B cell (primary cell): ENCODE data around the gene C3orf18. TPM values are rescaled to one million over a fixed set of nuclear protein-coding genes. Genes with fewer than 3 reads are reported as not detected.
A peak's percentile ranks its signal among the peaks of the same experiment; 100 is the strongest.

Source experiments
- ATAC-seq: fragments of 200-7000 bp; cut with Tn5 transposase; one replicate; pipeline ENCODE4 v1.10.0; 2021; ENCODE audit warnings: low read depth, mild to moderate bottlenecking, moderate number of reproducible peaks, moderate library complexity
- CTCF ChIA-PET: fragments of 350-600 bp; sonication (Branson Sonifier 250); formaldehyde crosslinking; loops from one replicate; lab custom pipeline; 2021; ENCODE audit warnings: antibody characterized with exemption, inconsistent platforms; lab: Charles Lee
- POLR2A ChIA-PET: fragments of 350-600 bp; sonication (Branson Sonifier 250); formaldehyde crosslinking; loops from one replicate; lab custom pipeline; 2021; ENCODE audit warnings: antibody characterized with exemption; lab: Charles Lee
- DNase-seq: peaks from one replicate; pipeline ENCODE4 v3.0.0; 2013
- H2AFZ ChIP-seq: 2 replicates; pipeline ENCODE4 v1.6.1; 2012; ENCODE audit warnings: mild to moderate bottlenecking, low read depth, low read length; ENCODE audit not compliant: insufficient read depth, poor library complexity, severe bottlenecking
- H3K27ac ChIP-seq, 2 donors: 1 replicate in 1 of 2; 2 replicates in 1 of 2; pipeline ENCODE4 v1.5.1; 2012 to 2013; ENCODE audit warnings: low read length in 2 of 2, mild to moderate bottlenecking in 2 of 2, moderate library complexity in 1 of 2
- H3K27me3 ChIP-seq, 4 experiments: fragments of 200-600 bp in 1 of 4; sonication (generic) in 1 of 4; replicated peaks in 1 of 4; 1 replicate in 2 of 4; 2 replicates in 2 of 4; pipeline versions ENCODE4 v1.6.1 to v1.7.0; 2013 to 2016; ENCODE audit warnings: low read length in 3 of 4, mild to moderate bottlenecking in 2 of 4, mixed read lengths in 1 of 4, moderate library complexity in 1 of 4; ENCODE audit not compliant: insufficient read depth in 4 of 4, control insufficient read depth in 3 of 4; ENCODE audit errors: control extremely low read depth in 1 of 4
- H3K36me3 ChIP-seq, 2 experiments: replicated peaks in 1 of 2; 1 replicate in 1 of 2; 2 replicates in 1 of 2; pipeline versions ENCODE4 v1.6.1 to v1.7.1; 2013; ENCODE audit warnings: low read length in 1 of 2; ENCODE audit not compliant: insufficient read depth in 2 of 2, control insufficient read depth in 1 of 2; ENCODE audit errors: control extremely low read depth in 1 of 2, extremely low read depth in 1 of 2
- H3K4me1 ChIP-seq, 2 donors: fragments of 200-600 bp in 1 of 2; sonication (generic) in 1 of 2; 1 replicate in 1 of 2; 2 replicates in 1 of 2; pipeline versions ENCODE4 v1.5.1 to v1.6.1; 2013 to 2017; ENCODE audit warnings: low read length in 2 of 2; ENCODE audit not compliant: control insufficient read depth in 2 of 2, insufficient read depth in 2 of 2
- H3K4me2 ChIP-seq: replicated peaks from 2 replicates; pipeline ENCODE3; 2012; ENCODE audit warnings: mild to moderate bottlenecking, low read depth, low read length; ENCODE audit not compliant: poor library complexity, severe bottlenecking
- H3K4me3 ChIP-seq, 5 experiments: fragments of 200-600 bp in 1 of 5; sonication (generic) in 1 of 5; 1 replicate in 3 of 5; 2 replicates in 2 of 5; pipeline versions ENCODE4 v1.5.1 to v1.7.0; 2011 to 2016; ENCODE audit warnings: low read length in 4 of 5, mild to moderate bottlenecking in 4 of 5, low read depth in 2 of 5, control low read depth in 1 of 5, moderate library complexity in 1 of 5; ENCODE audit not compliant: insufficient read depth in 1 of 5; ENCODE audit errors: control extremely low read depth in 1 of 5, extremely low read depth in 1 of 5
- H3K79me2 ChIP-seq: fragments of 200-600 bp; sonication (generic); one replicate; pipeline ENCODE4 v1.6.0; 2016; ENCODE audit warnings: low read length; ENCODE audit not compliant: control insufficient read depth, insufficient read depth
- H3K9ac ChIP-seq: fragments of 200-600 bp; sonication (generic); 2 replicates; pipeline ENCODE4 v1.6.1; 2017; ENCODE audit warnings: mild to moderate bottlenecking, low read length, moderate library complexity
- H3K9me3 ChIP-seq, 3 donors: one replicate each; pipeline versions ENCODE4 v1.6.1 to v1.7.1; 2013; ENCODE audit warnings: low read length in 2 of 3; ENCODE audit not compliant: control insufficient read depth in 2 of 3, insufficient read depth in 1 of 3; ENCODE audit errors: control extremely low read depth in 1 of 3
- H4K20me1 ChIP-seq: 2 replicates; pipeline ENCODE4 v1.6.0; 2012; ENCODE audit warnings: mild to moderate bottlenecking, low read length; ENCODE audit not compliant: insufficient read depth, control insufficient read depth, poor library complexity, severe bottlenecking
- H3K27ac Mint-ChIP-seq: one replicate; pipeline ENCODE4 v1.8.0; 2021; ENCODE audit warnings: mixed read lengths
- H3K27me3 Mint-ChIP-seq: one replicate; pipeline ENCODE4 v1.8.0; 2021; ENCODE audit warnings: mixed read lengths
- H3K4me1 Mint-ChIP-seq: one replicate; pipeline ENCODE4 v1.8.0; 2021; ENCODE audit warnings: mixed read lengths
- H3K4me3 Mint-ChIP-seq: one replicate; pipeline ENCODE4 v1.8.0; 2021; ENCODE audit warnings: mixed read lengths
- H3K9me3 Mint-ChIP-seq: one replicate; pipeline ENCODE4 v1.8.0; 2022; ENCODE audit warnings: mixed read lengths; ENCODE audit not compliant: insufficient read depth
- CTCF ChIP-seq: fragments of 200-600 bp; IDR thresholded peaks from one replicate; pipeline ENCODE4 v1.8.0; 2022; ENCODE audit warnings: antibody characterized with exemption, mild to moderate bottlenecking
- EZH2 ChIP-seq: IDR thresholded peaks from 2 replicates; pipeline ENCODE4 v1.6.1; 2012; ENCODE audit warnings: borderline replicate concordance, low read depth, mild to moderate bottlenecking, moderate library complexity, low read length; ENCODE audit not compliant: insufficient read depth, poor library complexity, severe bottlenecking
- WGBS: methylation state at CpG from one replicate; pipeline ENCODE4 v1.1.5; 2013; ENCODE audit warnings: missing lambda C conversion rate; ENCODE audit not compliant: insufficient coverage; 5-methylcytosine and 5-hydroxymethylcytosine counted together
- intact Hi-C: fragments of 100-400 bp; cut with micrococcal nuclease; formaldehyde crosslinking; loops from one replicate; pipeline ENCODE4 v1.10.0; 2022
- polyA minus RNA-seq: library from RNA; depleted of rRNA, polyadenylated mRNA; stranded (reverse); fragments of >200 nt; gene quantifications from 2 replicates; pipeline ENCODE4 v1.2.3, GENCODE V29; 2012
- polyA plus RNA-seq: library from polyadenylated mRNA; depleted of rRNA; stranded (reverse); fragments of >200 nt; gene quantifications from 2 replicates; pipeline ENCODE4 v1.2.3, GENCODE V29; 2012
- total RNA-seq, 2 donors: library from RNA; stranded (reverse); fragments of 120-200 nt in 1 of 2; gene quantifications; 1 replicate in 1 of 2; 2 replicates in 1 of 2; pipeline versions ENCODE4 v1.2.3 to v1.2.4, GENCODE V29; 2013 to 2022

C3orf18 gene
- 14.2 and 14.3 TPM in 2 replicates for total RNA-seq
- total RNA-seq (2013), result 7.2 TPM
- 12.1 and 15.4 TPM in 2 replicates for polyA plus RNA-seq
- 6.7 and 7.3 TPM in 2 replicates for polyA minus RNA-seq

- Histone ChIP-seq H3K9me3 (no peaks in the 10 kb centered on the region), H3K27me3 (no peaks in the 10 kb centered on the region), H4K20me1 (no peaks in the 10 kb centered on the region), H3K4me1 (peaks cover 16 to 39% of the 10 kb centered on the region in 2 donors), H2AFZ (peak within 1 kb of the TSS; percentile 95), H3K9ac (peak within 1 kb of the TSS; percentile 89), H3K79me2 (peaks cover 4% of the 10 kb centered on the region), H3K4me3 (peak within 1 kb of the TSS in 4 of 5 experiments; percentile 69 to 93 (median 81)), H3K36me3 (no peaks in the 10 kb centered on the region), H3K4me2 (peak within 1 kb of the TSS; percentile 97), H3K27ac (peak within 1 kb of the TSS; percentile 51 to 82)
- ATAC-seq, result peak; percentile 73
- Mint-ChIP-seq H3K4me1 (peaks cover 35% of the 10 kb centered on the region), H3K4me3 (peak within 1 kb of the TSS; percentile 98), H3K27ac (peak within 1 kb of the TSS; percentile 97), H3K27me3 (no peaks in the 10 kb centered on the region), H3K9me3 (no peaks in the 10 kb centered on the region)
- TF ChIP-seq EZH2 (no peak), CTCF (no peak)
- ChIA-PET CTCF (interaction anchor here (0.7 to 16.8 kb wide), 10 partner anchors 17 to 822 kb away, joined by 3 to 541 read pairs (median 4); partner anchors contain the start of genes CISH, MANF and MAPKAPK3), POLR2A (interaction anchor here (0.7 to 3.5 kb wide), 7 partner anchors 23 to 230 kb away, joined by 4 to 25 read pairs (median 6); partner anchors contain the start of genes CISH, CYB561D2, MAPKAPK3 and NPRL2)
- DNase-seq, result peak; percentile 94
- WGBS, result 2% methylated on average over 48 of the region's 53 CpGs
- intact Hi-C loops, result loop anchor here (1.0 to 5.0 kb wide), 2 partner anchors 50 to 818 kb away; partner anchors contain the start of gene MANF
These were observed at the start of gene C3orf18 for GRCh38 chr3:50567386-50568167. TSS of gene C3orf18 (minus strand) at chr3:50567747. CDS start at chr3:50565699, 2,048 bp downstream.
